Hepatocyte (in vitro differentiated cells): ENCODE results near the gene MYMX. TPM values are rescaled to one million over a fixed set of nuclear protein-coding genes. Genes with fewer than 3 reads are reported as not detected.
A peak's percentile ranks its signal among the peaks of the same experiment; 100 is the strongest.

Experiments used
- DNase-seq: peaks from one replicate; pipeline ENCODE4 v3.0.0-alpha.2; 2016; ENCODE audit warnings: low spot score
- H2AFZ ChIP-seq: fragments of 200-600 bp; sonication (generic); 2 replicates; pipeline ENCODE4 v1.6.0; 2016; ENCODE audit warnings: antibody characterized with exemption, mild to moderate bottlenecking
- H3K27ac ChIP-seq: fragments of 200-600 bp; sonication (generic); 2 replicates; pipeline ENCODE4 v1.5.1; 2016; ENCODE audit warnings: mild to moderate bottlenecking
- H3K27me3 ChIP-seq: fragments of 200-600 bp; sonication (generic); 2 replicates; pipeline ENCODE4 v1.6.1; 2016
- H3K36me3 ChIP-seq: fragments of 200-600 bp; sonication (generic); replicated peaks from 2 replicates; pipeline ENCODE4 v1.5.1; 2016; ENCODE audit warnings: low read depth; ENCODE audit not compliant: insufficient read depth
- H3K4me1 ChIP-seq: fragments of 200-600 bp; sonication (generic); 2 replicates; pipeline ENCODE4 v1.5.1; 2016; ENCODE audit warnings: mild to moderate bottlenecking, moderate library complexity; ENCODE audit not compliant: insufficient read depth
- H3K4me2 ChIP-seq: fragments of 200-600 bp; sonication (generic); 2 replicates; pipeline ENCODE4 v1.6.0; 2016
- H3K4me3 ChIP-seq: fragments of 200-600 bp; sonication (generic); 2 replicates; pipeline ENCODE4 v1.5.1; 2016; ENCODE audit warnings: mild to moderate bottlenecking
- H3K79me2 ChIP-seq: fragments of 200-600 bp; sonication (generic); 2 replicates; pipeline ENCODE4 v1.6.0; 2017; ENCODE audit warnings: mild to moderate bottlenecking
- H3K9me2 ChIP-seq: fragments of 200-600 bp; sonication (generic); replicated peaks from 2 replicates; pipeline ENCODE4 v1.6.0; 2017; ENCODE audit warnings: mild to moderate bottlenecking; ENCODE audit not compliant: insufficient read depth
- H3K9me3 ChIP-seq: fragments of 200-600 bp; sonication (generic); 2 replicates; pipeline ENCODE4 v1.5.1; 2016; ENCODE audit warnings: low read depth, mild to moderate bottlenecking
- H4K20me1 ChIP-seq: fragments of 200-600 bp; sonication (generic); 2 replicates; pipeline ENCODE4 v1.6.0; 2016; ENCODE audit warnings: mild to moderate bottlenecking; ENCODE audit not compliant: insufficient read depth, poor library complexity, severe bottlenecking
- EZH2 ChIP-seq: fragments of 200-600 bp; sonication (generic); IDR thresholded peaks from 2 replicates; pipeline ENCODE4 v1.6.1; 2016; ENCODE audit warnings: antibody characterized with exemption, mild to moderate bottlenecking, borderline replicate concordance
- EZH2phosphoT487 ChIP-seq: fragments of 200-600 bp; sonication (generic); IDR thresholded peaks from one replicate; pipeline ENCODE4 v1.6.1; 2018; ENCODE audit warnings: antibody characterized with exemption, mild to moderate bottlenecking, low read depth, moderate library complexity; ENCODE audit not compliant: unreplicated experiment, severe bottlenecking
- WGBS: methylation state at CpG from one replicate; pipeline ENCODE4 v1.1.6; 2016; ENCODE audit warnings: low lambda C conversion rate; ENCODE audit errors: missing lambda C conversion rate; 5-methylcytosine and 5-hydroxymethylcytosine counted together
- polyA plus RNA-seq: library from polyadenylated mRNA; unstranded; fragments of >200 nt; fragmentation: Nextera tagmentation; extraction: Ambion mirVana; gene quantifications from 2 replicates; pipeline ENCODE4 v1.2.1, GENCODE V29; 2016
- total RNA-seq: library from RNA; depleted of rRNA; stranded (reverse); fragments of >200 nt; gene quantifications from 2 replicates; pipeline ENCODE4 v1.2.3, GENCODE V29; 2014
- TF ChIP-seq, protein P1 (sequence below): fragments of 200-600 bp; sonication (generic); IDR thresholded peaks from 2 replicates; pipeline ENCODE4 v1.5.1; 2016; ENCODE audit warnings: antibody characterized with exemption, mild to moderate bottlenecking; ENCODE audit not compliant: poor library complexity

The MYMX gene
- total and polyA plus RNA-seq, 2 experiments from 2014 or later, result not detected

DNA sequence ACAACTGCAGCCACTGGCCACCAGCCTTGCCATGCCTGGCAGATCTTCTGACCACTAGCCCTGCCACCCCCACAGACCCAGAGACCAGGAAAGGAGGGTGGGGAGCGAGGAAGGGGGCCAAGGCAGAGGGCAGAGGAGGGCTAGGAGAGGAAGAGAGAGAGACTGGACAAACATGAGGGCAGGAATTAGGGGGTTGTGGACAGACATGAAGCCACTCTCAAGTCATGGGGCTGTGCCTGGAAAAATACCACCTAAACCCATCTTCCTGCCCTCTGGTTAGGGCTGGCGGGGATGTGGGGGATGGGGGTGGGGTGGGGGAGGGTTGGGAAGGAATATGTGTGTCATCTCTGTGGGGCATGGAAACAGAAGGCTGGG lies 5.2 kb downstream of the MYMX start:
- no peaks in the 10 kb centered on the region for H4K20me1 ChIP-seq

DNA sequence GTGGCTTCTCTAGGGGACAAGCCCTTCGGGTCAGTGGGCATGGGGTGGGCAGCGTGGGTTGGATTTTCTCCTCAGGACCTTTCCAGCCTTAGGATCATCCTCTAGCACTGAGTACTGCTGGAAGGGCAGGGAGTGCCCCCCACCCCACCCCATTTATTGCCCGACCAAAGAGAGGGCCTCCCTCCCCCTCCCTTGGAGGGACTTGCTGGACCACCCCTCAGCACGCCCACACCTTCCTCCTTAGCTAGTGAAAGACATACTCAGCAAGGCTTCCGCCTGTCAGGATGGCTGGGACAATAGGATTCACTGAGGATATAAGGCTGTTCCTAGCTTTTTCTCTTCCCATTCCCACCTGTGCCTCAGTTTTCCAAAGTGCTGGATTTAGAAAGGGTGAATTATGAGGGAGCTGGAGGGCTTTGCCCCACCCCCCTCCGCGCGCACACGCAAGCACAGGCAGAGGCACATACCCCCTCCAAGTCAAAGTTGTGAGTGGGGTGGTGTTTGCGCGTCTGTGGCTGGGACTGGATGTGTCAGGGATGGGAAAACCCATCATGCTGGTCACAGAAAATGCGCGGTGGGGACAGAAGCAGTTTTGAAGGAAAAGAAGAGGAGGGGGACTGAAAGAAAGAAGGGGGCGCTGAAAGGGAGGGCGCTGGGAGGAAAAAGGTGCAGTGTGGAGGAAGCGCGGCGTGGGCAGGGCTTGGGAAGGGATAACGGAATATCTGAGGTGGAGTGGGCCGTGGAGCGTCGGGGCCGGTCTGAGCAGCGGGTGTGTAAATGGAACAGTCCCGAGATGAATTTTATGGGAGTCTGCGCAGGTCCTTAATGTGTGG lies 6.0 kb downstream of the MYMX start:
- Histone ChIP-seq H2AFZ (no peak overlapping the region), H3K9me3 (no peaks in the 10 kb centered on the region), H3K9me2 (no peaks in the 10 kb centered on the region), H3K4me3 (peak overlapping the region; percentile 82), H3K36me3 (no peaks in the 10 kb centered on the region), H4K20me1 (no peaks in the 10 kb centered on the region), H3K27ac (no peak overlapping the region), H3K79me2 (peaks cover 8% of the 10 kb centered on the region), H3K27me3 (no peaks in the 10 kb centered on the region), H3K4me2 (peak overlapping the region; percentile 100), H3K4me1 (peaks cover 60% of the 10 kb centered on the region)
- no peak for DNase-seq
- WGBS, result 26% methylated on average over 22 of the region's 26 CpGs
- TF ChIP-seq EZH2phosphoT487, result no peak
- TF ChIP-seq, protein P1, sequence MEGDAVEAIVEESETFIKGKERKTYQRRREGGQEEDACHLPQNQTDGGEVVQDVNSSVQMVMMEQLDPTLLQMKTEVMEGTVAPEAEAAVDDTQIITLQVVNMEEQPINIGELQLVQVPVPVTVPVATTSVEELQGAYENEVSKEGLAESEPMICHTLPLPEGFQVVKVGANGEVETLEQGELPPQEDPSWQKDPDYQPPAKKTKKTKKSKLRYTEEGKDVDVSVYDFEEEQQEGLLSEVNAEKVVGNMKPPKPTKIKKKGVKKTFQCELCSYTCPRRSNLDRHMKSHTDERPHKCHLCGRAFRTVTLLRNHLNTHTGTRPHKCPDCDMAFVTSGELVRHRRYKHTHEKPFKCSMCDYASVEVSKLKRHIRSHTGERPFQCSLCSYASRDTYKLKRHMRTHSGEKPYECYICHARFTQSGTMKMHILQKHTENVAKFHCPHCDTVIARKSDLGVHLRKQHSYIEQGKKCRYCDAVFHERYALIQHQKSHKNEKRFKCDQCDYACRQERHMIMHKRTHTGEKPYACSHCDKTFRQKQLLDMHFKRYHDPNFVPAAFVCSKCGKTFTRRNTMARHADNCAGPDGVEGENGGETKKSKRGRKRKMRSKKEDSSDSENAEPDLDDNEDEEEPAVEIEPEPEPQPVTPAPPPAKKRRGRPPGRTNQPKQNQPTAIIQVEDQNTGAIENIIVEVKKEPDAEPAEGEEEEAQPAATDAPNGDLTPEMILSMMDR, result no peak
- TF ChIP-seq EZH2, result no peak

More for the DNA sequence above, 5.2 kb downstream of the MYMX start:
- Histone ChIP-seq H3K4me3 (no peak overlapping the region), H2AFZ (no peak overlapping the region), H3K4me2 (peak overlapping the region; percentile 16), H3K9me2 (no peaks in the 10 kb centered on the region), H3K27me3 (no peaks in the 10 kb centered on the region), H3K27ac (no peak overlapping the region), H3K4me1 (peaks cover 56% of the 10 kb centered on the region), H3K79me2 (peaks cover 8% of the 10 kb centered on the region), H3K36me3 (no peaks in the 10 kb centered on the region), H3K9me3 (no peaks in the 10 kb centered on the region)
- 93% methylated on average over 1 of the region's 2 CpGs for WGBS
- TF ChIP-seq, protein P1, result no peak
- TF ChIP-seq EZH2 (no peak), EZH2phosphoT487 (no peak)
- no peak for DNase-seq

DNA sequence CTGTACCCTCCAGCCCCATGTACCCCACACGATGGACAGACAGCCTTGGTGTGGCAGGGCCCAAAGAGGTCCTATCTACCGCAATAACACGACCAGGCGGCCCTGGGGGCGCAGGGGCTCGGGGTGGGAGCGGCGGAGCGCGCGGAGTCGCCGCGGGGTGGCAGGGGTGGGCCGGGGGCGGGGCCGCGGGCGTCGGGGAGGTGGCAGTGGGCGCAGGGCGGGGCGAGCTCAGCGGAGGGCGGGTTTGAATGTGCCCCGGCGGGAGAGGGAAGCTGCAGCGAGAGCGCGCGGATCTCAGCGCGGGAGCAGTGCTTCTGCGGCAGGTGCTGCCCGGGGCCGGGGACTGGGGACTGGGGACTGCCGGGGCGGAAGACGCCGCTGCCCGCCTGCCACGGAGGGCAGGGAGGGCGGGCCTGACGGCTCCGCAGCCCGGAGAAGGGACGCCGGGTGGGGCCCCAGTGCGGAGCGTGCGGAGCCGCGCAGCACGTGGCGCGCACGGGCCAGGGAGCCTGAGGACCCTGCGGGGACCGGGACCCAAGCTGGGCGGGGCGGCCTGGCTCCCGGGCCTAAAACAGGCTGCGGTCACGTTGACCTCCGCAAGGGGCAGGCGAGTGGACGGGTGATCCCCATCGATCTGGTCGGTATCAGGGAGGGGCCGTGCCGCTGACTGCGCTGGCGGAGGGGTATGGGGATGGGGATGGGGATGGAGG lies 6.7 kb downstream of the MYMX start, which contains the start of gene SLC29A1:
SLC29A1 (plus strand) TSS at position 277 of the 710 bp plus-strand sequence. CDS start 3,719 bp downstream, outside the sequence.
- Histone ChIP-seq H3K27ac (no peak within 1 kb of the TSS), H3K4me3 (peak within 1 kb of the TSS; percentile 82), H3K9me3 (no peaks in the 10 kb centered on the region), H2AFZ (peak within 1 kb of the TSS; percentile 66), H3K9me2 (no peaks in the 10 kb centered on the region), H3K27me3 (no peaks in the 10 kb centered on the region), H3K36me3 (no peaks in the 10 kb centered on the region), H3K4me1 (peaks cover 55% of the 10 kb centered on the region), H3K79me2 (peaks cover 8% of the 10 kb centered on the region), H3K4me2 (peak within 1 kb of the TSS; percentile 100), H4K20me1 (no peaks in the 10 kb centered on the region)
- no peak for TF ChIP-seq EZH2phosphoT487
- no peak for TF ChIP-seq EZH2
- TF ChIP-seq, protein P1, result peak; percentile 12
- under 1% methylated on average over 35 of the region's 73 CpGs for WGBS
- peak; percentile 83 for DNase-seq
